HG02885 (cell line): ENCODE data around the gene MEA1.
"Not testable (repeated sequence)": the region's sequence is repeated elsewhere in the genome, so short reads cannot be mapped to it uniquely, and the experiment has no call there.

ENCODE experiments used
- ATAC-seq: cut with Tn5 transposase; IDR thresholded peaks from one replicate; pipeline ENCODE4 v1.9.1; 2021; ENCODE audit warnings: mild to moderate bottlenecking; ENCODE audit not compliant: unreplicated experiment, poor library complexity

Gene MEA1

DNA sequence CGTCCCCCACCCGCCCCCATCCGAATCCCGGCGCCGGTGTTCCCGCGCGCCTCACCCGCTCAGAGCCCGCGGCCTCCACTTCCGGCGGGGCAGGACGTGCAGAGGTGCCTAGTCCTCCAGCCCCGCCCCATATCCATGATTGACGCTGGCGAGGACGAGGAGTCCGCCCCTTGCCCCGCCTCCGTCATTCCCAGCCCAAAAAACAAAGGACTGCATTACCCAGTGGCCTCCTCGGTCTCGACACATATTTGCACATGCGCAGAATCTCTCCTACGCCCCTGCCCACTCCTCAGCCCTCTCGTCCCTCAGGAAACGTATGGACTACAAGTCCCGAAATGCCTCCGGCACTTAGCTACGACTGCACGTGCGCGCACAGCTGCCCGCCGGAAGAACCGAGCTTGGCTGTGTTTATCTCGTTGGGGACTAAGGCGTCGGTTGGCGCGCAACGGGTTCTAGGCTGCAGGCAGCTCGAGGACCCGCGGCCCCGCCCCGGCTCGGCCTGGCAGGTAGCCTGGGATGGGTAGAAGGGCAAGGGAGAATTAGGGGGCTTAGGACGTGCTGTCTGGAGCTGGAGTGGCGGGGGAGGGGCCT is at the start of gene MEA1, which contains the start of gene KLHDC3:
Gene MEA1, minus strand, starts transcription at position 104 of the 591 bp plus-strand sequence. CDS start 133 bp downstream, outside the sequence.
Gene KLHDC3, plus strand, starts transcription at position 407 of the 591 bp plus-strand sequence. CDS start 2,944 bp downstream, outside the sequence.
- ATAC-seq: peak; percentile 95

DNA sequence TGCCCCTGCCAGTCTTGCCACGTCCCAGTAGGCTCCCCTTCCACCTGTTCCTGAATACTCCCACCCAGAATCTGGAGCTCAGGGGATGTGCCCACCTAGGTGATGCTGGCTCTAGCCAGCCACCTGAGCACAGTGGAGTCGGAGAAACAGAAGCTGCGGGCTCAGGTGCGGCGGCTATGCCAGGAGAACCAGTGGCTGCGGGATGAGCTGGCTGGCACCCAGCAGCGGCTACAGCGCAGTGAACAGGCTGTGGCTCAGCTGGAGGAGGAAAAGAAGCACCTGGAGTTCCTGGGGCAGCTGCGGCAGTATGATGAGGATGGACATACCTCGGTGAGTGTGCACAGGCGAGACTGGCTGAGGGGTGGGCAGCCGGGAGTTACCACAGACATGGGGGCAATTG is 49.1 kb upstream of the MEA1 start:
- no peak for ATAC-seq

DNA sequence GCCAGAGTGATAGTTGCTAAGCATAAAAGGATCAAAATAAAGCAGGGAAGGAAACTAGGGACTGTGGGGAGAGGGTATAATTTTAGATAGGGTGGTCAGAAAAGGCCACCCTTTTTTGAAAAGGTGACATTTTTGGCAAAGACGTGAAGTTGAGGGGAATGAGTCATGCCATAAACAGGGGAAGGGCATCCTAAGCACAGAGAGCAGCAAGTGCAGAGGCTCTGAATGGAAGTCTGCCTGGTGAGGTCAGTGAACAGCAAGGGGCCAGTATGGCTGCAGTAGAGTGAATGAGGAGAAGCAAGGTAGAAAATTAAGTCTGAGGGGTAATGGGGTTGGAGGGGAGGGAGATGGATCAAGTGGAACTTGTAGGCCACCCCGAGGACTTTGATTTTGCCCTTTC is 48.1 kb upstream of the MEA1 start:
- no peak for ATAC-seq

- ATAC-seq: no peak
These were observed 47.2 kb upstream of the MEA1 start for GRCh38 chr6:43060755-43061633.

DNA sequence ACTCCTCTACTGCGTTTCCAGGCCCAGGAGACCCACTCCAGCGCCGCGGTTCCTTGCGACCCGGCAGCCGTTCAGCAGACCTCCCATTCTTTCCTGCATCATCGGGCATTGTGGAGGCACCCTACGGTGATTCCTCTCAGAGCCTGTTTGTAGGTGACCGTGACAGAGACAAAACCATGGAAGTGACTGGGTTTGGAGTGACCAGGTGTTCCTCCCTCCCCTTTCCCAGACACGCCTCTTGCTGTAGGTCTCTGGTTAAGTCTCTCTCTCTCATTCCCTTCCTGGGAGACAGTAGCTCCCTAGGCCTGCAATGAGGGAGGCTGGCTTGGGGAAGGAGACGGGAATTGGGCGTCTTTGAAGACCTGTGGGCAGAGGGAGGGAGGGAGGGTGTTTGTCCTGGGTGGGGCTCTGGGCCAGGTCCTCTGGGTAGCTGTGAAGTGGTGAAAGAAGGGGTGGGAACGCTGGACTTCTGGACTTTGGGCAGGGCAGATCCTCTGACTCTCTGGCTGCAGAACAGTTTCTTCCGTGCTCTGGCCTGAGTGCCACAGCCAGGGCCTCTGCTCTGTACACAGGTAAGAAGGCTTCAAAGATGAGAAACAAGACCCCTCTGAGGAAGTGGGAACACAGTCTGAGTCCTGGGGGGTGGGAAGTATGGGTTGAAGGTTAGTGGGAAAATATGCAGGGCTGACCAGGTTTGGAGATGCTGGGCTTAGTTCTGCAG is 46.4 kb upstream of the MEA1 start:
- no peak for ATAC-seq

DNA sequence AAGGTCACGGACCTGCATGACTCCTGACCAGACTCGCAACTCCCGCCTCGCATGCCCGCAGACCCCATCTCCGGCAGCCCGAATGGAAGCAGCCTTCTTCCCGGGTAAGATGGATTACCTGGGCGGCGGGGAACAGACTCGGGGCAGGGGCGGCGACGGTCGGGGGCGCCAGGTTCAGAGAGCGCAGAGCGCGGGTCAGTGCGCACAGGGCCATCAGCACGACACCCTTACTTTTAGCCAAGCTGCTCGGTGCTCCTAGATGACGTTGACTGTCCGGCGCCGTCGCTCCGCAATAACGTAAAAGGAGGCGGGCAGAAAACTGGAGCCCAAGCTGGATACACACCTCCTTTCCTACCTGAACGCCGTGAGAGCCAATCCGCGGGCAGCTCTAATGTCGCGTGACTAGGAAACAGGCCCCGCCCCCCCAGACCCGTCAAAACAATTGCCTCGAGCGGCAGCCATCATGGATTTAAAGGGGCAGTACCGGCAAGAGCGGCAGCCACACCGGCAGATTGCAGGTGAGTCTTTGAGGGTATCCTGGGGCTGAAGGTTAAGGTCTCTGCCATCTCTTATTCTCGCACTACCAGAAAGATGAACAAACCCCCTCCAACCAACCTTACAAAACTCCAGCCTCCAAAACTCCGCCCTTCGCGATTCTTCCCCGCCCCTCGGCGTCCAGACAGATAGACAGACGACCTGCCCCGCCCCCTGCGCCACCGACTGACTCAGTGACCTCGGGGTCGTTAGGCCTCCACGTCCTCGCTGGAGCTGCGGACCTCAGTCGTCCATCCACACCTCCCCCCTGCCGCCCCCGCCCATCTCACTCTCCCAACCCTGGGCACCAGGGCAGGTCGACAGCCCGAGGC is 45.7 kb upstream of the MEA1 start, which contains the start of the genes KLC4 and MRPL2:
Gene KLC4, plus strand, starts transcription at position 464 of the 866 bp plus-strand sequence. CDS start 1,705 bp downstream, outside the sequence.
Gene MRPL2, minus strand, starts transcription at position 267 of the 866 bp plus-strand sequence. Its CDS starts 53 bp downstream, at position 214.
- peak; percentile 91 for ATAC-seq

DNA sequence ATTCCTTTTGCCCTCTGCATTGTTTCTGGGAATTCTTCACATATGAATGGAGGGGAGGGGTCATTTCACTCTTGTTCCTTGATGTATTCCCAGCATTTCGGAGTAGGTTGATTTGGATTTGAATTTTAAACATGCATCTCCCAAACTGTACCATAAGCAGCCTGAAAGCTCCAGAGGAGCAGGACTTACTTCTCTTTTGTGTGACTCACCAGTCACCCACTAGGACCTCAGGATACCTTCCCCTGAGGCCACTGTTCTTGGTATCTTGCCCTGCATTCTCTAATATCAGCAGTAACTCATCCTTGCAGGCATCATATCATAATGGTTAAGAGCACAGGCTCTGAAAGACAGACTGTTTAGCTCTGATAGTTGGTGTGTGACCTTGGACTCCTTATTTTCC is 44.8 kb upstream of the MEA1 start:
- no peak for ATAC-seq

GRCh38 chr6:43055966-43056365 is 42.2 kb upstream of the MEA1 start:
- ATAC-seq: no peak

- no peak for ATAC-seq
These were observed 40.6 kb upstream of the MEA1 start for GRCh38 chr6:43054206-43054943.

DNA sequence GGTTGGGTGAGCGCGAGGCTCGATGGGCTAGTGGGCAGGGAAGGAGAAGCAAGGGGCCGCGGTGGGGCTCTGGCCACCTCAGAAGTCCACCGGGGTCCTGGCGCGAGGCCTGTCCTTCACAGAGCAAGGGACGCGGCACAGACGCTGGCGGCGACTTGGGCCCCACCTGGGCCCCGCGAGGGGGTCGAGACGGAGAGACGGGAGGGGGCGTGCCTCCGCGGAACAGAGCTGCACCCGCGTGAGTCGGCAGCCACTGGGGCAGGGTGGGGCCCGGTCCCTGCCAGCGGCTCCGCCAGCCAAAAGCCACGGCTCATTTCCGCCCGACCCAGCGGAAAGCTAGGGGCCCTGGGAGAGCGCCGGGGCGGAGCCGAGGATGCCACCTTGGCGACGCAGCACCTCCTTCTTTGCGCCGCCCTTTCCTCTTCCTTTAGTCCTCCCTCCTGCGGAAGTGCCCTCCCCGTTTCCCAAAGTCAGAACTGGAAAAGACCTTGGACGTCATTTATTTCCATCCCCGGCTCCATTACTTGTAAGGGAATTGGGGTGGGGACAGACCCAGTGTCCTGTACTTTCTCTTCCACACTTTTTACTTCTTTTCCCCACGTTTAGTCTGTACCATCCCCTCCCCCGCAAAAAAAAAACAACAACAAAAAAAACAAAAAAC is 39.9 kb upstream of the MEA1 start, which contains the start of gene CUL7:
Gene CUL7, minus strand, starts transcription at position 307 of the 661 bp plus-strand sequence. CDS start 1,063 bp downstream, outside the sequence.
- peak; percentile 92 for ATAC-seq

GRCh38 chr6:43052842-43053544 is 39.2 kb upstream of the MEA1 start:
- ATAC-seq: peak; percentile 19

GRCh38 chr6:43052225-43052841 is 38.6 kb upstream of the MEA1 start:
- ATAC-seq: no peak

GRCh38 chr6:43050981-43051380 is 37.2 kb upstream of the MEA1 start:
- ATAC-seq: no peak

- no peak for ATAC-seq
These were observed 34.3 kb upstream of the MEA1 start for GRCh38 chr6:43047998-43048397.

GRCh38 chr6:43045371-43045930 is 31.7 kb upstream of the MEA1 start:
- no peak for ATAC-seq

GRCh38 chr6:43043310-43043709 is 29.6 kb upstream of the MEA1 start:
- no peak for ATAC-seq

- not testable (repeated sequence) for ATAC-seq
These were observed 27.7 kb upstream of the MEA1 start for GRCh38 chr6:43041475-43041874.
